HL-60 (cell line): Measurements from ENCODE around the gene FBXL2.
"Not testable (repeated sequence)": the region's sequence is repeated elsewhere in the genome, so short reads cannot be mapped to it uniquely, and the experiment has no call there.

Source experiments
- CTCF ChIP-seq: IDR thresholded peaks from one replicate; pipeline ENCODE4 v1.5.1; 2011; ENCODE audit warnings: low read length, control low read depth, inconsistent platforms; ENCODE audit not compliant: insufficient read depth
- POLR2AphosphoS5 ChIP-seq: IDR thresholded peaks from 2 replicates; pipeline ENCODE4 v1.6.1; 2012; ENCODE audit warnings: low read depth
- REST ChIP-seq: IDR thresholded peaks from 2 replicates; pipeline ENCODE4 v1.6.1; 2012; ENCODE audit warnings: low read depth; ENCODE audit not compliant: insufficient replicate concordance

- not testable (repeated sequence) for TF ChIP-seq REST, CTCF, POLR2AphosphoS5
Measured at GRCh38 chr3:33429306-33429705, 152.1 kb downstream of the FBXL2 start.
